ENCODE results near the gene CHMP6.

The CHMP6 gene

GRCh38 chr17:81031566-81032550 is 40.2 kb downstream of the CHMP6 start:
- DNase-seq: peak; percentile 57

- DNase-seq: no peak
These were observed 41.2 kb downstream of the CHMP6 start for GRCh38 chr17:81032641-81033480.

GRCh38 chr17:81033535-81034167 is 42.0 kb downstream of the CHMP6 start:
- no peak for DNase-seq

- peak; percentile 70 for DNase-seq
These were observed 42.6 kb downstream of the CHMP6 start for GRCh38 chr17:81034168-81034777.

GRCh38 chr17:81034779-81035520 is 43.3 kb downstream of the CHMP6 start, which contains the start of gene BAIAP2:
TSS of gene BAIAP2 (plus strand) at chr17:81035151. CDS start at chr17:81035255, 104 bp downstream.
- DNase-seq: peak; percentile 99

GRCh38 chr17:81035521-81036196 is 44.0 kb downstream of the CHMP6 start:
- peak; percentile 75 for DNase-seq

- no peak for DNase-seq
These were observed 44.7 kb downstream of the CHMP6 start for GRCh38 chr17:81036197-81036941.

- peak; percentile 93 for DNase-seq
These were observed 45.6 kb downstream of the CHMP6 start for GRCh38 chr17:81037026-81037797.

- no peak for DNase-seq
These were observed 46.4 kb downstream of the CHMP6 start for GRCh38 chr17:81037798-81038733.

- DNase-seq: no peak
These were observed 47.5 kb downstream of the CHMP6 start for GRCh38 chr17:81039096-81039495.

- DNase-seq: peak; percentile 89
These were observed 48.5 kb downstream of the CHMP6 start for GRCh38 chr17:81039854-81040758.

- no peak for DNase-seq
These were observed 49.2 kb downstream of the CHMP6 start for GRCh38 chr17:81040791-81041337.

GRCh38 chr17:81042606-81043005 is 51.0 kb downstream of the CHMP6 start:
- no peak for DNase-seq

DNA sequence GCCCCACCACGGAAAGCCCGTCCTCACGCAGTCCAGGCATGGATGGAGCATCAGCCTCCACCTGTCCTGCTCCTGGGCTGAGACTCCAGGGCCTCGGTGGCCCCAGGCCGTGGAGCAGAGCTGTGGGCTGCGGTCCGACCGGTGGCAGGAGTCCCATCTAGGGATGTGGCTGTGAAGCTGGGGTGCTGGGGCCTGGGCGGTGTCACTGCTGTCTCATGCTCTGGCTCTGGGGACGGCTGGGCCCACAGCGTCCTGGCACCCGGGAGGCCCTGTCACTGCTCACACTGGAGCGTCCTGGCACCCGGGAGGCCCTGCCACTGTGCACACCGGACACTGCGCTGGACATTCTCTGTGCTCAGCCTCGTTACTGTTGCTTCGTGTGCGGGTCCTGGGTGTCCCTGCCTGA is 51.7 kb downstream of the CHMP6 start:
- no peak for DNase-seq

GRCh38 chr17:81043725-81044427 is 52.2 kb downstream of the CHMP6 start:
- peak; percentile 100 for DNase-seq

DNA sequence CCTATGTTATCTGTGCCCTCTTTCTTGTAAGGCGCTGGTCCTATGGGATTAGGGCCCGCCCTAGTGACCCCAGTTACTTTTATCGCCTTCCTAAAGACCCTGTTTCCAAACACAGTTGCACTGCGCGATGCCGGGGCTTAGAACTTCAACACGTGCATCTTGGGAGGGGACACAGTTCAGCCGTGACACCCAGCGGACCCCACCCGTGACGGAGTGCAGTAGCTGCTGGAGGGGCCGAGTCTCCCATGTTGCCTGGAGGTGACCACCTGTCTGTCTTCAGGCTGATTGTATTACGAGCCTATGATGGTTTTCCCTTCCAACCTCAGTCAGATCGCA is 52.8 kb downstream of the CHMP6 start:
- DNase-seq: no peak
